Stimulated activated CD8-positive, alpha-beta memory T cell treated with anti-CD3 and anti-CD28 coated beads, Interleukin-12 subunit alpha, Interleukin-12 subunit beta, amount 100 ng/mL, for 1 hour (primary cell): ENCODE data around the gene AKR1B1.

Experiments used
- DNase-seq: peaks from one replicate; pipeline ENCODE4 v3.0.0-alpha.2; 2020; ENCODE audit warnings: low read depth

Gene AKR1B1

DNA sequence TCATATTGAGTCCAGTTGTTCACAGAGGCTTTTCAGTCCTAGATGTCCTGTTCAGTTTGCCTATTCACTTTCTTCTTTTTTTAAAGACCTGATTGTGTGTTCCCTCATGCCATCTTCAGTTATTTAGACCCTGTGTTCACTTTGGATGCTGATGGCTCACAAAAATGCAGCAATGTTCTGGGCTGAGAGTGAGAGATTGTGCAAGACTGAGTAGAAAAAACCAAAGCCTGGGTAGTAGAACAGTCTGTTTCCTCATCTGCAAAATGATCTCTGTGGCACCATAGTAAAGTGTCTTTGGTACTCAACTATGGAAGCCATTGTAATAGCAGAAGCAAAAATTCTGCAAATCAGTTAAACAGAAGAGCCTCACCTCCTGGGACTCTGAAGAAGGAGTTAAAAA is 43.2 kb downstream of the AKR1B1 start:
- DNase-seq = no peak

DNA sequence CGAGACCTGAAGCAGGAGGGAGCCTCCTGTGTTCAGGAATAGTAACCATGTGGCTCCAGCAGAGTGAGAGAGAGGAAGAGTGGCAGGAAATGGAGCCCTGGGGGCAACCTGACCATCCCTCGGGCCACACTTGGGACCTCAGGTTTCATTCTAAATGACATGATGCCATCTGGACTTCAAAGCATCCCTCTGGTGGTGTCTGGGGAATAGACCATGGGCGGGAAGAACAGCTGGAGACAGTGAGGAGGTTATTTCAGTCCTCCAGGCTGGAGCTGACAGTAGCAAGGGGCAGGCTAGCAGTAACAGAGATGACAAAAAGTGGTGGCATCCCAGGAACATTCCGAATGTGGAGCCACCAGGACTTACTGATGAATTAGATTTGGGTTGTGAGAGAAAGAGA is 44.8 kb downstream of the AKR1B1 start:
- DNase-seq = no peak

DNA sequence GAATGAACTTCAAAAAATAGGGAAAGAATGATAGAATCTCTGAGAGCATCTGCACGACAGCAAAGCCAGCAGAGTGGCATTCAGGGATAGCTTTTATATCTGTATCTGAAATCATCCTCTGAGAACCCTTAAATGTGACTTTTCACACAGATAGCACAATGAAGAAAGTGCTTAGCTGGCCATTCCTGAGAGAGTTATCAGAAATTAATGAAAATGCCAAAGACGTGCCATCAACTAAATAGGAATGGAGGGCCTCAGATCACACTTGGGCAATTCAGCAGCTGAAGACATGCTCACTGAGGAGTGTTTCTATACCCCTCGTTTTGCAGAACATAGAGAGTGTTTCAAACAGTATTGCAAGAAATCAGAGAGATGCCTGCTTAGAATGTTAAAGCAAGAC is 51.6 kb downstream of the AKR1B1 start:
- no peak for DNase-seq

DNA sequence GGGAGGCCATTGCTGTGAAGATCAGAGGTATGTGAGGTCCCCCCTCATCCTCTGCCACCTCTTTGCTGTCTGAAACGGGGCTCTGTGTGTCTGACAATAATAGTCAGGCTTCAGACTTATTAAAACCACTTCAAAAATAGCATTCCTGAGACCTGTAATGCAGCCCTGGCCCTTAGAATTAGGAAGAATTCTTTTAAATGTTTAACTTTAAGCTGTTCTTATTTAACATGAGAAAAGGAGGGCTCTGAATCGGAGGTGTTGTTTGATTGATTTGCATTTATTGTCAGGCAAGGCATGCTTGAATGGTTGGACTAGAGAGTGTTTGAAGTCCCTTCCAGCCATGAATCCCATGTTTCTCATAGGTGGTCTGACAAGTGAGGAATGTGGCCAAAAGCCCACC is 52.5 kb downstream of the AKR1B1 start:
- no peak for DNase-seq

GRCh38 chr7:134405299-134405698 is 53.6 kb downstream of the AKR1B1 start:
- DNase-seq = no peak

DNA sequence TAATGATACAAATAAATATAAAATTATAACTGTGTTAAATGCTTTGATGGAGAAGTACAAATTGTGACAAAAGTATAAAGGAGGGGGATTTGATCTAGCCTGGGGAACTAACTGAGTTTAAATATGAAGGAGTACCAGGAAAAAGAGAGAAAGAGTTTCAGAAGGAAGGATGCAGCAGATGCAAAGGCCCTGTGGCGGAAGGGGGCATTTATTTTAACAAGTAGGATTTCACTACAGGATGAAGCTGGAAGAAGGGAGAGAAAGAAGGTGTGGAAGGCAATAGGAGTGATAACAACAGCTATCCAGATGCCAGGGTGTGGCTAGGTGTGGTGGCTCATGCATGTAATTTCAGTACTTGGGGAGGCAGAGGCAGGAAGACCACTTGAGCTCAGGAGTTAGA is 55.8 kb downstream of the AKR1B1 start:
- DNase-seq = no peak

DNA sequence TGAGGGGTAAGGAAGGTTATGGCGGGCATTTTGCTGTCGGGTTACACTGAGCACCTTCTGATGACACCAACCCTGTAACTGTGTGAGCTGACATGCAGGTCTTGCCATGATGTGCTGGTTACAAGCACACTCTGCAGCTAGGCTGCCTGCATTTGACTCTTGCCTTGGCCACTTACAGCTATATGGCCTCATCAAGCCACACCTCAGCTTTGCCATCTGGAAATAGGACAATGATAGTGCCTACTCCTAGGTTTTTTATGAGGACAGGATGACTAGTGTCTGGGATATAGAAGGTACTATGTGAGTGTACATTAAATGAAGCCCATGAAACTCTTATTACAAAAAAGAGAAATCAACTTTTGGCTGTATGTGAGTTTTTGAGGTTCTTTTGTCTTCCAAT is 58.0 kb downstream of the AKR1B1 start:
- no peak for DNase-seq

GRCh38 chr7:134396031-134396430 is 62.9 kb downstream of the AKR1B1 start:
- no peak for DNase-seq

GRCh38 chr7:134395604-134396003 is 63.3 kb downstream of the AKR1B1 start:
- DNase-seq = no peak

- DNase-seq = no peak
Observed at GRCh38 chr7:134394056-134394455, 64.8 kb downstream of the AKR1B1 start.
